Activated CD8-positive, alpha-beta T cell treated with anti-CD3 and anti-CD28 coated beads for 36 hours (primary cell): ENCODE measurements around the gene SLC31A2. TPM values are rescaled to one million over a fixed set of nuclear protein-coding genes. Genes with fewer than 3 reads are reported as not detected.

Source experiments
- ATAC-seq: fragments of 200-7000 bp; cut with Tn5 transposase; one replicate; pipeline ENCODE4 v1.10.0; 2021; ENCODE audit warnings: mild to moderate bottlenecking, moderate library complexity
- CTCF ChIA-PET: fragments of 350-600 bp; sonication (Branson Sonifier 250); formaldehyde crosslinking; loops from one replicate; lab custom pipeline; 2021; ENCODE audit warnings: antibody characterized with exemption; lab: Charles Lee
- POLR2A ChIA-PET: fragments of 350-600 bp; sonication (Branson Sonifier 250); formaldehyde crosslinking; loops from one replicate; lab custom pipeline; 2021; ENCODE audit warnings: antibody characterized with exemption; lab: Charles Lee
- DNase-seq: peaks from one replicate; pipeline ENCODE4 v3.0.0-alpha.2; 2020
- H3K27ac Mint-ChIP-seq: one replicate; pipeline ENCODE4 v1.8.0; 2021; ENCODE audit warnings: mild to moderate bottlenecking, mixed read lengths
- H3K27me3 Mint-ChIP-seq: one replicate; pipeline ENCODE4 v1.8.0; 2021; ENCODE audit warnings: mixed read lengths
- H3K36me3 Mint-ChIP-seq: one replicate; pipeline ENCODE4 v1.8.0; 2021; ENCODE audit warnings: low read depth, mixed read lengths
- H3K4me1 Mint-ChIP-seq: one replicate; pipeline ENCODE4 v1.8.0; 2021; ENCODE audit warnings: low read depth, mixed read lengths
- H3K4me3 Mint-ChIP-seq: one replicate; pipeline ENCODE4 v1.8.0; 2021; ENCODE audit warnings: mild to moderate bottlenecking, moderate library complexity, mixed read lengths
- H3K9me3 Mint-ChIP-seq: one replicate; pipeline ENCODE4 v1.8.0; 2021; ENCODE audit warnings: mixed read lengths
- intact Hi-C: fragments of 100-400 bp; cut with micrococcal nuclease; formaldehyde crosslinking; loops from one replicate; pipeline ENCODE4 v1.10.0; 2022
- total RNA-seq, 2 experiments: library from RNA; stranded (reverse); gene quantifications; one replicate each; pipeline ENCODE4 v1.2.3, GENCODE V29; 2021
- TF ChIP-seq, protein P1 (sequence below): fragments of 200-600 bp; IDR thresholded peaks from one replicate; pipeline ENCODE4 v1.8.0; 2022; ENCODE audit warnings: antibody characterized with exemption, mild to moderate bottlenecking

The SLC31A2 gene
- total RNA-seq, 2 experiments from 2014 or later = 1.6 to 3.4 TPM

DNA sequence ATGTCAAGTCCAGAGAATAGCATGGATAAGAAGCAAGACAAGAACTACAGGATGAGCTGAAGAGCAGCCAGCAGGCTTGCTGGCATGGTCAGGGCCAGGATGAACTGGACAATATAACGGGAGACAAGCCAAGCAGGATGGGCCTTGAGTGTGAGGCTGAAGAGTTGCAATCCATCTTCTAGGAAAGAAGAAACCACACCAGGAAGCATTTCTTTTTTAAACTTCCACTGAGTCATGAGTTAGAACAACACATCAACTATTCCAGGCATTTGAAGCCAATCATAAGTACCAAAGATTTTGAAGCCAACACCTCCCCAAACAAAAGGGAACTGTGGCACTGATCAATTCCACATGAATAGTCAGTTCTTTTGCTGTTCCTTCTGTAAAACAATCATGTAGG is 27.3 kb downstream of the SLC31A2 start:
- ATAC-seq (no peak), DNase-seq (no peak)
- intact Hi-C loops = no loop called here
- ChIA-PET POLR2A (no interaction called here), CTCF (interaction anchor here (1.4 kb wide), 1 partner anchor 19 kb away, joined by 4 read pairs; no protein-coding TSS in a partner anchor)
- Mint-ChIP-seq H3K4me1 (no peaks in the 10 kb centered on the region), H3K4me3 (no peak overlapping the region), H3K27me3 (no peaks in the 10 kb centered on the region), H3K27ac (no peak overlapping the region), H3K9me3 (no peaks in the 10 kb centered on the region), H3K36me3 (peaks cover 56% of the 10 kb centered on the region)
- TF ChIP-seq, protein P1, sequence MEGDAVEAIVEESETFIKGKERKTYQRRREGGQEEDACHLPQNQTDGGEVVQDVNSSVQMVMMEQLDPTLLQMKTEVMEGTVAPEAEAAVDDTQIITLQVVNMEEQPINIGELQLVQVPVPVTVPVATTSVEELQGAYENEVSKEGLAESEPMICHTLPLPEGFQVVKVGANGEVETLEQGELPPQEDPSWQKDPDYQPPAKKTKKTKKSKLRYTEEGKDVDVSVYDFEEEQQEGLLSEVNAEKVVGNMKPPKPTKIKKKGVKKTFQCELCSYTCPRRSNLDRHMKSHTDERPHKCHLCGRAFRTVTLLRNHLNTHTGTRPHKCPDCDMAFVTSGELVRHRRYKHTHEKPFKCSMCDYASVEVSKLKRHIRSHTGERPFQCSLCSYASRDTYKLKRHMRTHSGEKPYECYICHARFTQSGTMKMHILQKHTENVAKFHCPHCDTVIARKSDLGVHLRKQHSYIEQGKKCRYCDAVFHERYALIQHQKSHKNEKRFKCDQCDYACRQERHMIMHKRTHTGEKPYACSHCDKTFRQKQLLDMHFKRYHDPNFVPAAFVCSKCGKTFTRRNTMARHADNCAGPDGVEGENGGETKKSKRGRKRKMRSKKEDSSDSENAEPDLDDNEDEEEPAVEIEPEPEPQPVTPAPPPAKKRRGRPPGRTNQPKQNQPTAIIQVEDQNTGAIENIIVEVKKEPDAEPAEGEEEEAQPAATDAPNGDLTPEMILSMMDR = no peak

DNA sequence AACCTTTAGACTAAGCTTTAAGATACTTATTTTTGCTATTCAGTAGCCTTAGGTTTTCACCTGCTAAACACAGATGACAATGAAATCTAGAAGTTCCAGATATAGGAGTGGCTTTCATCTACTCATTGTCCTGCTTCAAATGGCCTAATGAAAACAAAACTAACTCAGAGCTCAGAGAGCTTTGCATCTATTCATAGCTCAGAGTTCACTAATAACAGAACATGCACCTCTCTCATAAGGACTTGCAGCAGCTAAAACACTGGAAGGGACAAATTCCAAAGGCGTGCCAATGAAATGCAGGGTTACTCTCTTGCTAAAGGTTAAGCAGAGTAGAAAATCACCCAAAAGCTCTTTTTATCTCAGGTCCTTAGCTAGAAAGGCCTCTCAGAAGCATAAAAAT is 29.0 kb downstream of the SLC31A2 start:
- ATAC-seq (no peak), DNase-seq (no peak)
- H3K27me3 Mint-ChIP-seq = no peaks in the 10 kb centered on the region
- ChIA-PET CTCF (interaction anchor here (1.0 kb wide), 3 partner anchors 9 to 221 kb away, joined by 3 read pairs; partner anchors contain the start of gene ALAD), POLR2A (interaction anchor here (1.2 kb wide), 1 partner anchor 11 kb away, joined by 4 read pairs; no protein-coding TSS in a partner anchor)
- peaks cover 56% of the 10 kb centered on the region for H3K36me3 Mint-ChIP-seq
- no peaks in the 10 kb centered on the region for H3K9me3 Mint-ChIP-seq
- TF ChIP-seq, protein P1 = no peak
- intact Hi-C loops = no loop called here
- no peak overlapping the region for H3K27ac Mint-ChIP-seq
- H3K4me1 Mint-ChIP-seq = no peaks in the 10 kb centered on the region
- no peak overlapping the region for H3K4me3 Mint-ChIP-seq

DNA sequence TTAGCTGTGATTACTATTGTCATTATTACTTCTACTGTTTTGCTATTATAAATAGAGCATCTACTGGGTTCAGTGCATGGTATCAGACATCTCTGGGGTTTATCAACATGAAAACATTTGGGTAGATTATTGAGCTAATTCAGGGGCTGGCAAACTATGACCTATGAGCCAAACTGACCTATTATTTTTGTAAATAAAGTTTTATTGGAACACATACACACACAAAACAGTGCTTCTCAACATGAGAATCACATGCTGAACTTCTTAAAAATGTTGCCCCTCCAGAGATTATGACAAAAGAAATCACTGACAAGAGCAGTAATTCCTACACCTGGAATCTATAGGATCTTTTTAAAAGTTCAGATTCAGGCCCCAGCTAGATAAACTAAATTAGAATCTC is 30.4 kb downstream of the SLC31A2 start:
- no peaks in the 10 kb centered on the region for H3K4me1 Mint-ChIP-seq
- ChIA-PET CTCF (interaction anchor here (1.0 to 1.5 kb wide), 2 partner anchors 25 to 69 kb away, joined by 3 to 4 read pairs; no protein-coding TSS in a partner anchor), POLR2A (no interaction called here)
- no peaks in the 10 kb centered on the region for H3K9me3 Mint-ChIP-seq
- peaks cover 58% of the 10 kb centered on the region for H3K36me3 Mint-ChIP-seq
- TF ChIP-seq, protein P1 = no peak
- intact Hi-C loops = no loop called here
- ATAC-seq = no peak
- H3K4me3 Mint-ChIP-seq = no peak overlapping the region
- DNase-seq = no peak
- no peak overlapping the region for H3K27ac Mint-ChIP-seq
- H3K27me3 Mint-ChIP-seq = no peaks in the 10 kb centered on the region

DNA sequence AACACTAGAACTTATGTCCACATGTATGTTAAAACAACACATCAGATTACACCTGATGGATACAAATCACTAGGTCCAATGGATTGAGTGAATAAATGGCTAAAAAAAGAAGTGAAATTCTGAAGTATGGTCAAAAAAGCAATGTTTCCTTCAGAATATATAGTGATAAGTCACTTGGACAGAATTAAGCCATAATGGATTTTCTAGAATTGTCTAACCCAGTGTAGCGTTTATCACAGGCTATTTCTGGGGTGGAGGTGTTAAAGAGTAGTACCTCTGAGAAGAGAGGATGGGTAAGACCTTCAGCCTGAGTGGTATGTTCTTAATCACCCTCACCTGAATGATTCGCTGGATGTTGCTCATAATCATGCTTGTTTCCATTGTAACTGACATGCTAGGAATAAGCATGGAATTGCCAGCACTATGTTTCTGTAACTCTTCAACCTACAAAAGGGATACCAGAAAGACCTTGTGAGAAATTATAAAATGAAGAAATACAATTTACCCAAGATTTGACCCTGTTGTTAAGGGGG is 33.2 kb downstream of the SLC31A2 start:
- H3K27me3 Mint-ChIP-seq = no peaks in the 10 kb centered on the region
- no peak for ATAC-seq
- TF ChIP-seq, protein P1 = no peak
- intact Hi-C loops = no loop called here
- ChIA-PET POLR2A (no interaction called here), CTCF (no interaction called here)
- peaks cover 52% of the 10 kb centered on the region for H3K36me3 Mint-ChIP-seq
- no peaks in the 10 kb centered on the region for H3K4me1 Mint-ChIP-seq
- no peak for DNase-seq
- no peak overlapping the region for H3K4me3 Mint-ChIP-seq
- no peak overlapping the region for H3K27ac Mint-ChIP-seq
- no peaks in the 10 kb centered on the region for H3K9me3 Mint-ChIP-seq

DNA sequence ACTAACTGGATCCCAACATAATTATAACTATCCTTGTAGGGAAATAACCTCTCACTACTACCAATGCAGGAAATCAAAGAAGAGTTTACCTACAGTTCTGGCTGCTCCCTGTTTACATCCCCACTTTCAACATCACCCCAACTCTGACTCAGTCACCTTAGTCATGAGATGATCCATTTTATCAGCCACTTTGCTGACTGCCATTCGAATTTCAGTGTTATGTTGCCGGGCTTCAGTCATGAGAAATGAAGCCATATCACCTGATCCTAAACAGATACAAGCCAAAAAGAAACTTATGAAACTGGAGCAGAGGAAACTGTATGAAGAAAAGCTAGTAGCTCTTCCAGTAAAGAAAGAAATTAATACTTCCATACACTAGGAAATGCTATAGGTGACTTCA is 33.7 kb downstream of the SLC31A2 start:
- Mint-ChIP-seq H3K9me3 (no peaks in the 10 kb centered on the region), H3K4me1 (no peaks in the 10 kb centered on the region), H3K27ac (no peak overlapping the region), H3K27me3 (no peaks in the 10 kb centered on the region), H3K36me3 (peaks cover 52% of the 10 kb centered on the region), H3K4me3 (no peak overlapping the region)
- no peak for DNase-seq
- ChIA-PET CTCF (interaction anchor here (1.7 to 3.5 kb wide), 2 partner anchors 11 to 72 kb away, joined by 7 to 15 read pairs; no protein-coding TSS in a partner anchor), POLR2A (no interaction called here)
- TF ChIP-seq, protein P1 = no peak
- intact Hi-C loops = no loop called here
- ATAC-seq = no peak
